HG03558 (cell line): ENCODE data around the gene IDI2.

Source experiments
- ATAC-seq: cut with Tn5 transposase; IDR thresholded peaks from one replicate; pipeline ENCODE4 v1.9.1; 2021; ENCODE audit warnings: moderate number of reproducible peaks; ENCODE audit not compliant: unreplicated experiment; ENCODE audit errors: extremely low read depth

Gene IDI2

DNA sequence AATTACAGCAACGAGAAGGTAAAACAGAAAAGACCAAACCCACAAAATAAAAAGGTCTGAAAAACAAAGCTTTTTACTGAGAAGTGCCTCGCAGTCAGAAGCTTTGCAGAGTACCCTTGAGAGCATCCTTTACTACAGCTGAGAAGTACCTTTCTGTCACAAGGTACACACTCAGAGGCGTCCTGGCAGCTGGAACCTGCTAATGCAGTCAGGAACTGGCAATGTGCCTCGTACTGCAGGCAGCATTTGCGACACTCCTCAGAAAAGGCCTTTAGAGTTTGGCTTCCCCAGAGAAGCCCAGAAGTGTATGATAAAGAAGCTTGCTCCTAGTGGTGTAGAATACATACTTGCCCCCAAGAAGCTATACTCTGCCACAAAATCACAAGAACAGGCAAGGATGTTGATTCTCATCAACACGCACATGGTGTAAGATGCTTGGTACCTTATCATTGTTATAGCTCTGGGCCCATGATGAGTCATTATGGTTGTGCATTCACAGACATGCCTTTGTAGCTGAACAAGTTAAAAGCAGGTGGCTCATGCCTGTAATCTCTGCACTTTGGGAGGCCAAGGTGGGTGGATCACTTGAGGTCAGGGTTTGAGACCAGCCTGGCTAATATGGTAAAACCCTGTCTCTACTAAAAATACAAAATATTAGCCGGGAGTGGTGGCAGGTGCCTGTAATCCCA lies 39.4 kb downstream of the IDI2 start:
- no peak for ATAC-seq

GRCh38 chr10:985361-985760 lies 40.3 kb downstream of the IDI2 start:
- no peak for ATAC-seq

GRCh38 chr10:983971-984655 lies 41.5 kb downstream of the IDI2 start:
- no peak for ATAC-seq

GRCh38 chr10:983401-983800 lies 42.3 kb downstream of the IDI2 start:
- ATAC-seq = no peak

DNA sequence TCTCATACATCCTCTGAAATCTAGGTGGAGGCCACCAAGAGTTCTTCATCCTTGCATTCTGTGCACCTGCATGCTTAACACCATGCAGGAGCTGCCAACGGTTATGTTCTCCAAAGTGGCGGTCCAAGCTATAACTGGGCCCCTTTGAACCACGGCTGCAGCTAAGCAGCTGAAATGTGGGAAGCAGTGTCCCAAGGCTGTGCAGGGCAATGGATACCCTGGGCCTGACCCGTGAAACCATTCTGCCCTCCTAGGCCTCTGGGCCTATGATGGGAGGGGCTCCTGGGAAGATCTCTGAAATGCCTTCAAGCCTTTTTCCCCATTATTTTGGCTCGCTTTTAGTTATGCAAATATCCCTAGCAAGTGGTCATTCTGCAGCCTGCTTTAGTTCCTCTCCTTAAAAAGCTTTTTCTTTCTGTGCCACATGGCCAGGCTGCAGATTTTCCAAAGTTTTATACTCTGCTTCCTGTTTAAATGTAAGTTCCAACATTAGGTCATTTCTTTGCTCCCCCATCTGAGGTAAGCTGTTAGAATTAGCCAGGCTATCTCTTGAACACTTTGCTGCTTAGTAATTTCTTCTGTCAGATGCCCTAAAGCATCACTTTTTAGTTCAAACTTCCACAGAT lies 45.1 kb downstream of the IDI2 start:
- no peak for ATAC-seq

DNA sequence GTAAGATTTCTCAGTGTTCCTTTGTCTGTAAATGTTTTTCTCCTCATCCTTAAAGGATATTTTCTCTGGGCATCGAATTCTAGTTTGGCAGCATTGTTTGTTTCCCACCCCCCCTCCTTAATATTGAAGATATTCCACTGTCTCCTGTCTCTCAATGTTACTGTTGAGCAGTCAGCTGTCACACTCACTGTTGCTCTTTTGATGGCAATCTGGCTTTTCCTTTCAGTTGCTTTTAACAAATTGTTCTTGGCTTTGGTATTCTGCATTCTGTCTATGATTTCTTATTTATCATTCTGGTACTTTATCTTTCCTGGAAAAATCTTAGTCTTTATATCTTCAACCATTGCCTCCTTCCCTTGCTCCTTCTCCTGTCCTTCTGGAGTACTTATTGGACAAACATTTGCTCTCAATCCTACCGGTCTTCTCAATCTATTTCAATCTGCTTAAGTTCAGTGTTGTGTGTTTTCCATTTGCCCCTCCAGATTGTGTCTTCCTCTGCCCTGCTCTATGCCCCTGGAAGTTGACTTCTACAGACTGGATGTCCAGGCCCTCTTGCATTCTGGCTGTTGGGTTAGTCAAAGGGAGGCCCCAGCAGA lies 46.7 kb downstream of the IDI2 start:
- ATAC-seq = no peak

DNA sequence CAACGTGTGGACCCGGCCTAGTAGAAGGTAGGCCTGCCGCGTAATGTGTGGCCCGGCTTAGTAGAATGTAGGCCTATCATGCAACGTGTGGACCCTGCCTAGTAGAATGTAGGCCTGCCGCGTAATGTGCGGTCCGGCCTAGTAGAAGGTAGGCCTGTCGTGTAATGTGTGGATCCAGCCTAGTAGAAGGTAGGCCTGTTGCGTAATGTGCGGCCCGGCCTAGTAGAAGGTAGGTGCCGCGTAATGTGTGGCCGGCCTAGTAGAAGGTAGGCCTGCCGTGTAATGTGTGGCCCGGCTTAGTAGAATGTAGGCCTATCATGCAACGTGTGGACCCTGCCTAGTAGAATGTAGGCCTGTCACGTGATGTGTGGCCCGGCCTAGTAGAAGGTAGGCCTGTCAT lies 49.3 kb downstream of the IDI2 start:
- no peak for ATAC-seq

- no peak for ATAC-seq
These were observed 50.9 kb downstream of the IDI2 start for GRCh38 chr10:974785-975074.

DNA sequence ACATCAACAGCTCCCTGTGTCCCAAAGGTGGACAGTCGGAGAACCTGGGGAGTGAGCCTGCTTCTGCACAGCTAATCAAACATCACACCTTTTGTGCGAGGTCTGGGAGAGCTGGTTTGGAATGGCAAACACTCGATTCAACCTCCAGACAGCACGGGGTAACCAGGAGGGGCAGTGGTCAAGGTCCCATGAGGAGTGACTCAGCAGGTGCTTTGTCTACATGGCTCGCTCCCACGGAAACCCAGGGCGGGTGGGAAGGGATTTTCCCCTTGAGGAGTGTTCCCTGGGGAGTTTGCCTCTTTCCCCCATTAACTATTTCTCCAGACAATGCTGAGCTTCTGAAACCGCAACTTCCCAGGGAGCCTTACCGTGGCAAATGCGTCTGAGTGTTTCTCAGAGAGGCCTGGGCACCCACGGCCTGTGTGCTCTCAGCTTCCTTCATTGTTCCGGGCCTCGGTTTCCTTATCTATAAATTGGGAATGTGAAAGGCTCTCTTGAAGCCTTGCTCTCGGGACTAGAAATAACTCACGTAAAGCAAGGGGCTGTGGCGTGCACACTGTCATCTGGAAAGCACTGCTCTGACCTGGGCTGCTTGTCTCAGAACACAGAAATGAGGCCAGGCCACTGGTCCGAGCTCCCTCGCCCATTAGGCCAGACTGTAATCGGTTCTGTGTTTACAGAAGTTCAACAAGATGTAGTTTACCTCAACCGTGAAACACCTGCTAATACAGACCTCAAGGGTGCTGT lies 51.4 kb downstream of the IDI2 start:
- ATAC-seq = no peak

GRCh38 chr10:972763-973162 lies 52.9 kb downstream of the IDI2 start:
- ATAC-seq = no peak

- ATAC-seq = no peak
These were observed 54.0 kb downstream of the IDI2 start for GRCh38 chr10:971613-972012.

DNA sequence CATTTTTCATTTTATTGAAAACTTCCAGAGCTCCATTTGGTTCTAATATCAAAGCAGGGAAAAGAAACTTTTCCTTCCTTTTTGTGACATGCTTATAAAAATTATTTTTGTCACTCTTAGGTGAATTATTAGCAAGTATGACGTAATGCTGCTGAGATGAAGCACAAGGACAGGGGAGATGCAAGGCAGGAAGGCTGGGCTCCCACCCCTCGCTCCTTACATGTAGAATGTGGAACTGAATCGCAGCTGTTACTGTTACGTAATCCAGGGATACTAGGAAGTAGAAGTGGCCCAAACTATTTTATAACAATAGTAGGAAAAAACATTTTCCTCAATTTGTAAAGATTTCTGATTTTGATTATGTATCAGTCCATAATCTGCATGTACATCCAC lies 54.5 kb downstream of the IDI2 start:
- no peak for ATAC-seq

- no peak for ATAC-seq
These were observed 55.1 kb downstream of the IDI2 start for GRCh38 chr10:970311-971149.

DNA sequence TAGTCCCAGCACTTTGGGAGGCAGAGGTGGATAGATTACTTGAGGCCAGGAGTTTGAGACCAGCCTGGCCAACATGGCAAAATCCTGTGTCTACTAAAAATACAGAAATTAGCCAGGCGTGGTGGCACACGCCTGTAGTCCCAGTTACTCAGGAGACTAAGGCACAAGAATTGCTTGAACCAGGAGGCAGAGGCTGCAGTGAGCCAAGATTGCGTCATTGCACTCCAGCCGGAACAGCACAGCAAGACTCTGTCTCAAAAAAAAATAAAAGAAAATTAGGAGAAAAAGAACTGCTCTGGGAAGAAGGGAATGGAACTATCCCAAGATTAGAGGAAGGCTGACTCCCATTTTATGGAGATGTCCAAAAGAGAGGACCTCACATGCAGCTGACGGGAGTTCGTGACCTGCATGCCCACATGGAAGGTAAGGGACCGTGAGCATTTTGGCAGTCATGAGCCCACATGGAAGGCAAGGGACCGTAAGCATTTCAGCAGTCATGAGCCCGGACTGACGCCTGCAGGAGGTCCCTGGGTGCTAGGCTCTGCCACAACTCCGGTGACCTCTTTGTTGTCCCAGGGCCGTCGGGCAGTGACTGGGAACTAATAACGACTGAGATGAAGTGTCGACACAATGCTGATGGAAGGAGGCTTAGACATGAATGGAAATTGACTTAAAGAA lies 56.0 kb downstream of the IDI2 start:
- no peak for ATAC-seq
